MM.1S (cell line): ENCODE measurements around the gene NBPF19.
"Not testable (repeated sequence)": the region's sequence is repeated elsewhere in the genome, so short reads cannot be mapped to it uniquely, and the experiment has no call there.

Experiments used
- DNase-seq: peaks from one replicate; pipeline ENCODE4 v3.0.0-alpha.2; 2015
- H2AFZ ChIP-seq: fragments of 300-600 bp; sonication (generic); 2 replicates; pipeline ENCODE4 v1.6.0; 2016; ENCODE audit warnings: antibody characterized with exemption, low read length
- H3F3A ChIP-seq: fragments of 300-600 bp; sonication (generic); 2 replicates; pipeline ENCODE4 v1.6.1; 2016; ENCODE audit warnings: mild to moderate bottlenecking, antibody characterized with exemption, low read length, moderate library complexity, mixed read lengths; ENCODE audit not compliant: insufficient read depth
- H3K27ac ChIP-seq: fragments of 300-600 bp; sonication (generic); 2 replicates; pipeline ENCODE4 v1.5.1; 2016; ENCODE audit warnings: mild to moderate bottlenecking, low read length
- H3K27me3 ChIP-seq: fragments of 300-600 bp; sonication (generic); replicated peaks from 2 replicates; pipeline ENCODE4 v1.6.0; 2016; ENCODE audit warnings: low read length; ENCODE audit not compliant: insufficient read depth
- H3K36me3 ChIP-seq: fragments of 300-600 bp; sonication (generic); replicated peaks from 2 replicates; pipeline ENCODE4 v1.6.1; 2016; ENCODE audit warnings: mild to moderate bottlenecking, low read length, mixed read lengths; ENCODE audit not compliant: insufficient read depth
- H3K4me1 ChIP-seq: fragments of 300-600 bp; sonication (generic); 2 replicates; pipeline ENCODE4 v1.6.1; 2016; ENCODE audit warnings: low read length, mixed read lengths
- H3K4me2 ChIP-seq: fragments of 300-600 bp; sonication (generic); 2 replicates; pipeline ENCODE4 v1.6.0; 2016; ENCODE audit warnings: low read depth, low read length
- H3K4me3 ChIP-seq: fragments of 300-600 bp; sonication (generic); 2 replicates; pipeline ENCODE4 v1.5.1; 2016; ENCODE audit warnings: low read length, mixed read lengths
- H3K79me2 ChIP-seq: fragments of 300-600 bp; sonication (generic); 2 replicates; pipeline ENCODE4 v1.6.1; 2016; ENCODE audit warnings: mixed run types, low read length, mixed read lengths
- H3K9ac ChIP-seq: fragments of 300-600 bp; sonication (generic); 2 replicates; pipeline ENCODE4 v1.6.1; 2016; ENCODE audit warnings: low read length, mixed read lengths
- H3K9me2 ChIP-seq: fragments of 300-600 bp; sonication (generic); replicated peaks from 2 replicates; pipeline ENCODE4 v1.6.1; 2016; ENCODE audit warnings: mild to moderate bottlenecking, low read length, mixed read lengths; ENCODE audit not compliant: insufficient read depth
- H3K9me3 ChIP-seq: fragments of 300-600 bp; sonication (generic); replicated peaks from 2 replicates; pipeline ENCODE4 v1.6.1; 2016; ENCODE audit warnings: mild to moderate bottlenecking, low read length, mixed read lengths; ENCODE audit not compliant: insufficient read depth
- H4K20me1 ChIP-seq: fragments of 300-600 bp; sonication (generic); 2 replicates; pipeline ENCODE4 v1.6.1; 2016; ENCODE audit warnings: mild to moderate bottlenecking, low read length, moderate library complexity, mixed read lengths; ENCODE audit not compliant: insufficient read depth

The NBPF19 gene

DNA sequence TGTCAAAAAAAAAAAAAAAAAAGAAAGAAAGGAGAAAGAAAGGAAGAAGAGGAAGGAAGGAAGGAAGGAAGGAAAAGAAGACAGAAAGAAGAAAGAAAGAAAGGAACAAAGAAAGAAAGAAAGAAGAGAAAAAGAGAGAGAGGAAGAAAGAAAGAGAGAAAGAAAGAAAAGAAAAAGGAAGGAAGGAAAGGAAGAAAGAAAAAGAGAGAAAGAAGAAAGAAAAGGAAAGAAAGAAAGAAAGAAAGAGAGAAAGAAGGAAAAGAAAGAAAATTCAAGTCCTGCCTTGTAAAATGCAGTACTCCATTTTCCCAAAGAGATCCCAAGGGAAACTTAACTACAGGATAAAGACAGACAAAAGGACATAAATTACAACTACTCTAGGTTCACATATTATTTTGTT is 97.9 kb downstream of the NBPF19 start:
- not testable (repeated sequence) for H3K4me1 ChIP-seq, H2AFZ ChIP-seq, H3F3A ChIP-seq, H3K9me3 ChIP-seq, H3K27ac ChIP-seq, H3K9me2 ChIP-seq, H3K4me2 ChIP-seq, H4K20me1 ChIP-seq, DNase-seq, H3K9ac ChIP-seq, H3K4me3 ChIP-seq, H3K27me3 ChIP-seq, H3K79me2 ChIP-seq, H3K36me3 ChIP-seq

DNA sequence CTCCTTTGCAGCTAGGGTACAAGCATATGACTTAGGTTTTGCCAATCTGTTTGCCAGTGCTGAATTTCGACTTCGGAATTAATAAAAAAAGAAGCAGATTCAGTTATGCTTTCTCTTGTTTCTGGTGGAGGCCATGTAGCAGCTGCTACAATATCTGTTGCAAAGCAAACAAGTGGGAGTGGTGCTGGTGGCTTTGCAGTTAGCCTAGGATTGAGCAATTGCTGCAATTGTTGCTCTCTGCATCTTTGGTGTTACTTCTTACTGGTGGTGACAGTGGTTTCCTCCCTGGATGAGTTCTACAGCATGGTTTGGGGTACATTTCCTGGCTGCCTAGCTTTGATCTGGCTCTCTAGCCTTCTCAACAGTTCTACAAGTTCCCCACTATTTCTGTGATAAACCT is 110.7 kb downstream of the NBPF19 start:
- H3K27ac ChIP-seq, H3K4me3 ChIP-seq, H3K9me2 ChIP-seq, H2AFZ ChIP-seq, H3K79me2 ChIP-seq, H3K9ac ChIP-seq, H3K27me3 ChIP-seq, H3K9me3 ChIP-seq, H4K20me1 ChIP-seq, DNase-seq, H3F3A ChIP-seq, H3K36me3 ChIP-seq, H3K4me2 ChIP-seq, H3K4me1 ChIP-seq: not testable (repeated sequence)
